Small intestine (tissue), 7 donors: ENCODE data around the gene TRERF1. TPM values are rescaled to one million over a fixed set of nuclear protein-coding genes. Genes with fewer than 3 reads are reported as not detected.
"Not testable (repeated sequence)": the region's sequence is repeated elsewhere in the genome, so short reads cannot be mapped to it uniquely, and the experiment has no call there.

Experiments
- DNase-seq, 2 donors: peaks; one replicate each; pipeline versions ENCODE4 v3.0.0 to v3.0.0-alpha.2; 2013
- FAIRE-seq: peaks from 2 replicates; lab custom pipeline; 2012; peaks lifted over from hg19 to GRCh38; lab: Jason Lieb, UNC
- H3K27ac ChIP-seq, 3 donors: one replicate each; pipeline ENCODE4 v1.5.1; 2013; ENCODE audit warnings: low read length in 2 of 3, mild to moderate bottlenecking in 2 of 3, control low read depth in 1 of 3, inconsistent platforms in 1 of 3, low read depth in 1 of 3, moderate library complexity in 1 of 3
- H3K27me3 ChIP-seq, 3 donors: one replicate each; pipeline ENCODE4 v1.6.1; 2013; ENCODE audit warnings: low read length in 3 of 3, inconsistent platforms in 1 of 3; ENCODE audit not compliant: control insufficient read depth in 3 of 3, insufficient read depth in 3 of 3
- H3K36me3 ChIP-seq, 3 donors: one replicate each; pipeline ENCODE4 v1.6.1; 2013; ENCODE audit warnings: low read length in 3 of 3, inconsistent platforms in 1 of 3, low read depth in 1 of 3, mild to moderate bottlenecking in 1 of 3, moderate library complexity in 1 of 3; ENCODE audit not compliant: control insufficient read depth in 3 of 3, insufficient read depth in 2 of 3
- H3K4me1 ChIP-seq, 3 donors: one replicate each; pipeline ENCODE4 v1.6.1; 2013; ENCODE audit warnings: low read length in 2 of 3, inconsistent platforms in 1 of 3, low read depth in 1 of 3, mild to moderate bottlenecking in 1 of 3, moderate library complexity in 1 of 3; ENCODE audit not compliant: control insufficient read depth in 3 of 3, insufficient read depth in 2 of 3
- H3K4me3 ChIP-seq, 3 donors: one replicate each; pipeline ENCODE4 v1.5.1; 2013; ENCODE audit warnings: low read length in 3 of 3, control low read depth in 1 of 3, inconsistent platforms in 1 of 3, low read depth in 1 of 3, mild to moderate bottlenecking in 1 of 3, moderate library complexity in 1 of 3
- H3K9me3 ChIP-seq, 2 donors: one replicate each; pipeline ENCODE4 v1.6.1; 2013; ENCODE audit warnings: low read depth in 1 of 2, low read length in 1 of 2; ENCODE audit not compliant: control insufficient read depth in 2 of 2, insufficient read depth in 1 of 2
- WGBS, 3 donors: extraction: QIAGEN DNeasy Blood & Tissue Kit; methylation state at CpG; one replicate each; pipeline ENCODE4 v1.1.7; 2013; 5-methylcytosine and 5-hydroxymethylcytosine counted together
- polyA plus RNA-seq, 4 donors: library from polyadenylated mRNA; stranded (reverse) in 3 of 4; unstranded in 1 of 4; fragments of 200-250 nt in 3 of 4; fragments of 120-200 nt in 1 of 4; gene quantifications; one replicate each; pipeline versions ENCODE4 v1.2.1 to v1.2.3, GENCODE V29; 2013
- donor health status: healthy with polysubstance abuse.
- donor health status: control.
- donor health status: control.
- donor health status: Bipolar disorder and iron deficiency.
- donor health status: healthy.

Gene TRERF1
- polyA plus RNA-seq, 4 donors = 0.22 to 5.0 (median 2.3) TPM

GRCh38 chr6:42471142-42471541 lies 19.4 kb upstream of the TRERF1 start:
- FAIRE-seq = no peak
- Histone ChIP-seq H3K9me3 (peaks cover 0 to 16% of the 10 kb centered on the region in 2 donors), H3K4me1 (no peaks in the 10 kb centered on the region), H3K4me3 (no peak overlapping the region), H3K36me3 (no peaks in the 10 kb centered on the region), H3K27me3 (peaks cover 0 to 3% (median 0%) of the 10 kb centered on the region in 3 donors), H3K27ac (no peak overlapping the region)
- no peak for DNase-seq
- 78 to 82% (median 82%) methylated on average over 3 of the region's 3 CpGs for WGBS, 3 donors

GRCh38 chr6:42468273-42468672 lies 16.5 kb upstream of the TRERF1 start:
- H3K9me3 ChIP-seq = peaks cover 0 to 21% of the 10 kb centered on the region in 2 donors
- FAIRE-seq = no peak
- no peak overlapping the region for H3K4me3 ChIP-seq
- 98 to 100% (median 100%) methylated on average over 1 of the region's 1 CpG for WGBS, 3 donors
- H3K36me3 ChIP-seq = no peaks in the 10 kb centered on the region
- peaks cover 0 to 3% (median 0%) of the 10 kb centered on the region in 3 donors for H3K27me3 ChIP-seq
- DNase-seq = no peak
- no peaks in the 10 kb centered on the region for H3K4me1 ChIP-seq
- no peak overlapping the region for H3K27ac ChIP-seq

GRCh38 chr6:42467651-42468050 lies 15.9 kb upstream of the TRERF1 start:
- H3K4me3 ChIP-seq = no peak overlapping the region
- H3K36me3 ChIP-seq = no peaks in the 10 kb centered on the region
- no peak overlapping the region for H3K27ac ChIP-seq
- DNase-seq (no peak), FAIRE-seq (no peak)
- no peaks in the 10 kb centered on the region for H3K4me1 ChIP-seq
- peaks cover 0 to 3% (median 0%) of the 10 kb centered on the region in 3 donors for H3K27me3 ChIP-seq
- WGBS, 3 donors = 40 to 55% (median 45%) methylated on average over 1 of the region's 1 CpG
- H3K9me3 ChIP-seq = peaks cover 0 to 21% of the 10 kb centered on the region in 2 donors

GRCh38 chr6:42466470-42466869 lies 14.7 kb upstream of the TRERF1 start:
- DNase-seq, H3K4me1 ChIP-seq, H3K36me3 ChIP-seq, H3K27me3 ChIP-seq, H3K27ac ChIP-seq, H3K4me3 ChIP-seq, FAIRE-seq: not testable (repeated sequence)
- 93 to 100% (median 95%) methylated on average over 2 to 26 of the region's 28 CpGs for WGBS, 3 donors
- peaks cover 0 to 21% of the 10 kb centered on the region in 2 donors for H3K9me3 ChIP-seq

DNA sequence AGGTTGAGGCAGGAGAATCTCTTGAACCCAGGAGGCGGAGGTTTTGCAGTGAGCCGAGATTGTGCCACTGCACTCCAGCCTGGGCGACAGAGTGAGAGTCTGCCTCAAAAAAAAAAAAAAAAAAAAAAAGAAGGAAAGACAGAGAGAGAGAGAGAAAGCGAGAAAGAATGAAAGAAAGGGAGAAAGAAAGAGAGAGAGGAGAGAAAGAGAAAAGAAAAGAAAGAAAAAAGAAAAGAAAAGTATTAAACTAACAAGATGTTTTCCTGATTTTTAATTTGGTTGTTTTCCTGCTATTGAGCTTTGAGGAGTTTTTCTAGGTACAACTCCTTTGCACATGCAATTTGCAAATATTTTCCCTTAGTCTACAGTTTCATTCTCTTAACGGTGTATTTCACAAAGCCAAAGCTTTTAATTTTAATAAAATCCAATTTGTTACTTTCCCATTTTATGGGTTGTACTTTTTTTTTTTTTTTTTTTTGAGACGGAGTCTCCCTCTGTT lies 10.8 kb upstream of the TRERF1 start:
- no peaks in the 10 kb centered on the region for H3K4me1 ChIP-seq
- H3K27me3 ChIP-seq = peaks cover 0 to 2% (median 0%) of the 10 kb centered on the region in 3 donors
- no peaks in the 10 kb centered on the region for H3K36me3 ChIP-seq
- peaks cover 0 to 10% of the 10 kb centered on the region in 2 donors for H3K9me3 ChIP-seq
- H3K27ac ChIP-seq = no peak overlapping the region
- WGBS, 3 donors = 87 to 92% (median 91%) methylated on average over 5 to 6 of the region's 6 CpGs
- DNase-seq (no peak), FAIRE-seq (no peak)
- no peak overlapping the region for H3K4me3 ChIP-seq

DNA sequence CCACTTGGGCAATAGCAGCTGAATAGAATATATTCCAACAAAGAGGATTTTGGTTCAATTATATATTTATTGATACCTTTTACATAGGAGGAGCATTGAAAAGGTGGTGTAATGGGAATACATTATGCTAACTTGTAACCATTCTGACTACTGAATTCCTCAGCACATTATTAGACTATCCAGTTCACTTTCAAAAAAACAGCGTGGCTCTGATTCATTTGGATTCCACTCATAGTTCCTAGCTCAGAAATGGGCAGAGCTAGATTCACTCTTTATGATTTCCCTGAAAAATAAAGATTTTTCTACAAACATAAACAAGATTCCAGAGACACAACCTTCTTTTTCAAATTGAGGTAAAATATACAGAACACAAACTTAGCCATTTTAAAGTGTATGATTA lies 9.2 kb upstream of the TRERF1 start:
- DNase-seq (no peak), FAIRE-seq (no peak)
- 62 to 92% (median 90%) methylated on average over 1 of the region's 1 CpG for WGBS, 3 donors
- no peaks in the 10 kb centered on the region for H3K27me3 ChIP-seq
- H3K36me3 ChIP-seq = no peaks in the 10 kb centered on the region
- no peak overlapping the region for H3K4me3 ChIP-seq
- H3K9me3 ChIP-seq = peaks cover 0 to 4% of the 10 kb centered on the region in 2 donors
- no peak overlapping the region for H3K27ac ChIP-seq
- H3K4me1 ChIP-seq = no peaks in the 10 kb centered on the region

DNA sequence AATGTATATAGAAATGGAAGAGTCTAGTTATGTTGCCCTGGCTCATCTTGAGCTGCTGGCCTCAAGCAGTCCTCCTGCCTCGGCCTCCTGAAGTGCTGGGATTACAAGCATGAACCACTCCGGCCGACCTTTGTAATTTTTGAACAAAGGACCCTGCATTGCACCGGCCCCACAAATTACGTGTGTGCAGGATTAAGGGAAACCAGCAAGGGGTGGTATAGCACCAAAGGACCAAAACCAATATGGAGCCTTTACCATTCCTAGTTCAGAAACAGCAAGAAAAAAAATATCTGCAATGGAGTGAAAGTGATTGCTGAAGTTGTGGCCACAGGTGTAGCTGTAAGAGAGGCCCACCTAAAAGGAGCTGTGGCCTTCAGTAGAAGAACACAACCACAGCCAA lies 8.2 kb upstream of the TRERF1 start:
- 92 to 93% (median 93%) methylated on average over 5 of the region's 5 CpGs for WGBS, 3 donors

GRCh38 chr6:42454428-42454791 lies 2.7 kb upstream of the TRERF1 start:
- H3K4me3 ChIP-seq = peak overlapping the region in 2 of 3 donors; percentile 74 to 85
- peak; percentile 71 to 89 for DNase-seq
- no peaks in the 10 kb centered on the region for H3K36me3 ChIP-seq
- H3K27ac ChIP-seq = peak overlapping the region in 2 of 3 donors; percentile 71 to 95
- WGBS, 3 donors = 19 to 24% (median 24%) methylated on average over 11 of the region's 11 CpGs
- peaks cover 0 to 17% (median 2%) of the 10 kb centered on the region in 3 donors for H3K4me1 ChIP-seq
- FAIRE-seq = no peak
- no peaks in the 10 kb centered on the region for H3K9me3 ChIP-seq
- peaks cover 0 to 4% (median 0%) of the 10 kb centered on the region in 3 donors for H3K27me3 ChIP-seq

More for the DNA sequence above, 8.2 kb upstream of the TRERF1 start:
- Histone ChIP-seq H3K27me3 (no peaks in the 10 kb centered on the region), H3K9me3 (no peaks in the 10 kb centered on the region), H3K4me3 (no peak overlapping the region), H3K27ac (no peak overlapping the region), H3K36me3 (no peaks in the 10 kb centered on the region), H3K4me1 (no peaks in the 10 kb centered on the region)
- FAIRE-seq (no peak), DNase-seq (no peak)
